GM21515 (cell line): Measurements from ENCODE around the gene CASKIN1.
"Not testable (repeated sequence)": the region's sequence is repeated elsewhere in the genome, so short reads cannot be mapped to it uniquely, and the experiment has no call there.

Experiments used
- ATAC-seq: cut with Tn5 transposase; IDR thresholded peaks from one replicate; pipeline ENCODE4 v1.9.1; 2021; ENCODE audit not compliant: unreplicated experiment

Gene CASKIN1

GRCh38 chr16:2211923-2212347 is 15.5 kb upstream of the CASKIN1 start:
- ATAC-seq = no peak

GRCh38 chr16:2210386-2211365 is 14.3 kb upstream of the CASKIN1 start, which contains the start of gene BRICD5:
TSS of gene BRICD5 (minus strand) at chr16:2210863. CDS start at chr16:2210833, 30 bp downstream.
- ATAC-seq = no peak

GRCh38 chr16:2210009-2210332 is 13.6 kb upstream of the CASKIN1 start:
- no peak for ATAC-seq

GRCh38 chr16:2209258-2210008 is 13.0 kb upstream of the CASKIN1 start:
- no peak for ATAC-seq

- no peak for ATAC-seq
Observed at GRCh38 chr16:2208772-2209171, 12.4 kb upstream of the CASKIN1 start.

GRCh38 chr16:2208308-2208707 is 11.9 kb upstream of the CASKIN1 start:
- no peak for ATAC-seq

GRCh38 chr16:2207872-2208271 is 11.5 kb upstream of the CASKIN1 start:
- ATAC-seq = no peak

GRCh38 chr16:2206780-2207433 is 10.5 kb upstream of the CASKIN1 start:
- ATAC-seq = no peak

- no peak for ATAC-seq
Observed at GRCh38 chr16:2206420-2206779, 10.0 kb upstream of the CASKIN1 start.

- peak; percentile 9 for ATAC-seq
Observed at GRCh38 chr16:2205967-2206313, 9.5 kb upstream of the CASKIN1 start.

GRCh38 chr16:2205104-2205966 is 8.9 kb upstream of the CASKIN1 start, which contains the start of gene MLST8:
TSS of gene MLST8 (plus strand) at chr16:2205454. CDS start at chr16:2206086, 632 bp downstream.
- peak; percentile 63 for ATAC-seq

GRCh38 chr16:2204416-2205103 is 8.2 kb upstream of the CASKIN1 start:
- ATAC-seq = peak; percentile 13

- ATAC-seq = not testable (repeated sequence)
Observed at GRCh38 chr16:2203119-2203688, 6.8 kb upstream of the CASKIN1 start.

- no peak for ATAC-seq
Observed at GRCh38 chr16:2200313-2200712, 3.9 kb upstream of the CASKIN1 start.

GRCh38 chr16:2199621-2200139 is 3.3 kb upstream of the CASKIN1 start:
- ATAC-seq = no peak

GRCh38 chr16:2199095-2199494 is 2.7 kb upstream of the CASKIN1 start:
- no peak for ATAC-seq

GRCh38 chr16:2198283-2198682 is 1.9 kb upstream of the CASKIN1 start:
- ATAC-seq = no peak

- ATAC-seq = no peak
Observed at GRCh38 chr16:2197765-2198164, 1.4 kb upstream of the CASKIN1 start.

GRCh38 chr16:2196981-2197511 is 641 bp upstream of the CASKIN1 start:
- ATAC-seq = no peak
